Stimulated activated CD4-positive, alpha-beta T cell treated with anti-CD3 and anti-CD28 coated beads, Interleukin-2, amount 100 ng/mL, for 24 hours (primary cell): ENCODE measurements around the gene CAPN11.
A peak's percentile ranks its signal among the peaks of the same experiment; 100 is the strongest.
"Not testable (repeated sequence)": the region's sequence is repeated elsewhere in the genome, so short reads cannot be mapped to it uniquely, and the experiment has no call there.

ENCODE experiments used
- DNase-seq, 2 donors: peaks; one replicate each; pipeline ENCODE4 v3.0.0-alpha.2; 2020

The CAPN11 gene

GRCh38 chr6:44157152-44157521 lies 1.5 kb upstream of the CAPN11 start:
- no peak for DNase-seq

DNA sequence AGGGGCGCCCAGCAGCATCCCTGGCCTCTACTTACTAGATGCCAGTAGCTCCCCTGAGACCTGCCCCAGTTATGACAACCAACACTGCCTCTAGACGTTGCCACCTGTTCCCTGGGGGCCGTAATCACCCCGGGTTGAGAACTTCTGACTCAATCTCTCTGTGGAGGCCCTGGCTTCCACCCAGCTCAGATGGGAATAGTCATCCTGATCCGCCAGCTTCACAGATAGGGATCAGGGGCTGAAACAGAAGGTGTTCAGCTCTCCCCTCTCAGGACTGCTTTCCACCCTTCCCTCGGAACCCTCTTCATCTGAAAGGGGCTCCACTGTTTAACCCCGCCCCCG lies 3.3 kb downstream of the CAPN11 start:
- peak in 1 of 2 donors; percentile 9 for DNase-seq

DNA sequence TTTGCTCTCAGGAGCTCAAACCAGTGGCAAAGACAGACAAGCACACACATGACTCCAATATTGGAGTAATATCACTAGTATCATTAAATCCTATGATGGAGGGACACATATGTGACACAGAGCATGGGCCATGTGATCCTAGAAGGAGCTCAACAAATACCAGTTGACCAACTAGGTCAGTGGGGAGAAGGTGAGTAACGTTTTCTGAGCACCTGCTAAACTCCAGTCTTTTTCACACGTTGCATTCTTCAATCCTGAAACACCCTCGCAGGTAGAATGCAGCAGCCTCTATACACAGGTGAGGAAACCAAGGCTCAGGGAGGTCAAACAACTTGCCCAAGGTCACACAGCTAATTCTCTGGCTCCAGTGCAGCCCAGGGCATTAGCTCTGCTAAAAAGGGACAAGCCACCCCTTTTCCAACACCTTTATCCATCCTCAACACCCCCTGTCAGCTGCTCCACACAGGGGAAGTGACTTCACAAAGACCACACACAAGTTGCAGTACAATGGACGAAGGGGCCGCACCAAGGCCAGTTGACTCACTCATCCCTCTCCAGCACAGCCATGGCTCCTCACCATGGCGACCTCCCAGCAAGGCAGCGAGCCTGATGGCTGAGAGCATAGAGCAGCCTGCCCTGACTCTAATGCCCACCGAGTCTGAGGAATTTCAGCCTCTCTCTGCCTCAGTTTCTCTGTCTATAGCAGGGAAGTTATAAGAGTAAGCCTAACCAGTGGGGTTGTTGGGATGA lies 4.4 kb downstream of the CAPN11 start:
- no peak for DNase-seq

DNA sequence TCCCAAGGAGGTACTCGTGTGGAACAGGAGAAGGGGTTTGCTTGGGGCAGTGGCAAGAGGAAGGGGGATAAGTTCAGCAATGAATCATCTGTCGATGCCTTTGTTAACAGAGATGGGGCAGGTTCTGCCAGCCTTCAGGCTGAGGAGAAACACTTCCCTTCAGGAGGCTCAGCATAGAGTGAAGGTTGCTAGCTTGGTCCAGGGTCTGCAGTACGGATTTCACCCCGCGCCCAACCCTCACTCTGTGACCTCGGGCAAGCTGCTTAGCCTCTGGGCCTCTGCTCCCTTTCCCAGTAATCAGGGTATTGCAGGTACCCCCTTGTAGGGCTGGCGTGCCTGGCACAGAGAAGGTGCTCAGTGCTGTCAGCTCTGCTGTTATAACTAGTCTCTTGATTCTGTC lies 7.5 kb downstream of the CAPN11 start:
- DNase-seq: no peak

GRCh38 chr6:44166591-44167184 lies 8.1 kb downstream of the CAPN11 start:
- no peak for DNase-seq

DNA sequence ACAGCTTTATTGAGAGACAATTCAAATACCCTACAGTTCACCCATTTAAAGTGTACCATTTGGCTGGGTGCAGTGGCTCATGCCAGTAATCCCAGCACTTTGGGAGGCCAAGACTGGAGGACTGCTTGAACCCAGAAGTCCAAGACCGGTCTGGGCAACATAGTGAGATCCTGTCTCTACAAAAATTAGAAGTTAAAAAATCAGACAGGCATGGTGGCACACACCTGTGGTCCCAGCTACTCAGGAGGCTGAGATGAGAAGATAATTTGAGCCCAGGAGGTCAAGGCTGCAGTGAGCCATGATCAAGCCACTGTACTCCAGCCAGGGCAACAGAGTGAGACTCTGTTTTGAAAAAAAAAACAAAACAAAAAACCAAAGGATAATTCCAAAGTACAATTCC lies 8.9 kb downstream of the CAPN11 start:
- DNase-seq: no peak

GRCh38 chr6:44169154-44169553 lies 10.5 kb downstream of the CAPN11 start:
- DNase-seq: no peak

- no peak for DNase-seq
Observed at GRCh38 chr6:44169886-44170570, 11.4 kb downstream of the CAPN11 start.

DNA sequence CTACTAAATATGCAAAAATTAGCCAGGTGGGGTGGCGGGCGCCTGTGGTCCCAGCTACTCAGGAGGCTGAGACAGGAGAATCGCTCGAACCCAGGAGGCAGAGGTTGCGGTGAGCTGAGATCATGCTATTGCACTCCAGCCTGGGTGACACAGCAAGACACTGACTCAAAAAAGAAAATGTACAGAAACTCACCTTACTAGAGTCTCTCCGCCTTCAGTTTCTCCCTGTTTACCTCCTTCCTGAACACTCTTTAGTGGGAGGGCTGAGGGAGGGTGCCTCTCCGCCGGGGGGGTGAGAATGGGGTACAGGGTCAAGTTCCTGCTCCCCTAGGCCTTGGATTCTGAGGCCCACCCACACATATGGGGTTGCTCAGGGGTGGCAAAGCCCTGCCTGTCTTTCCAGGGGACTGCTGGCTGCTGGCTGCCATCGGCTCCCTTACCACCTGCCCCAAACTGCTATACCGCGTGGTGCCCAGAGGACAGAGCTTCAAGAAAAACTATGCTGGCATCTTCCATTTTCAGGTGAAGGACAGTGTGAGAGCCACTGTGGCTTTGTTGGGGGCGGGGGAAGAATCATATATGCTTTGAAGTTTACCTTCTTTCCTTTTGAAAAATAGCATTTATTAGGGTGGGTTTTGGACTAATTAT lies 13.4 kb downstream of the CAPN11 start:
- DNase-seq: peak in 1 of 2 donors; percentile 48

- peak; percentile 85 for DNase-seq
Observed at GRCh38 chr6:44172731-44173500, 14.3 kb downstream of the CAPN11 start.

GRCh38 chr6:44176130-44176761 lies 17.6 kb downstream of the CAPN11 start:
- no peak for DNase-seq

- peak in 1 of 2 donors; percentile 10 for DNase-seq
Observed at GRCh38 chr6:44176762-44177509, 18.3 kb downstream of the CAPN11 start.

- no peak for DNase-seq
Observed at GRCh38 chr6:44177691-44178423, 19.2 kb downstream of the CAPN11 start.

GRCh38 chr6:44178424-44179071 lies 19.9 kb downstream of the CAPN11 start:
- DNase-seq: no peak

DNA sequence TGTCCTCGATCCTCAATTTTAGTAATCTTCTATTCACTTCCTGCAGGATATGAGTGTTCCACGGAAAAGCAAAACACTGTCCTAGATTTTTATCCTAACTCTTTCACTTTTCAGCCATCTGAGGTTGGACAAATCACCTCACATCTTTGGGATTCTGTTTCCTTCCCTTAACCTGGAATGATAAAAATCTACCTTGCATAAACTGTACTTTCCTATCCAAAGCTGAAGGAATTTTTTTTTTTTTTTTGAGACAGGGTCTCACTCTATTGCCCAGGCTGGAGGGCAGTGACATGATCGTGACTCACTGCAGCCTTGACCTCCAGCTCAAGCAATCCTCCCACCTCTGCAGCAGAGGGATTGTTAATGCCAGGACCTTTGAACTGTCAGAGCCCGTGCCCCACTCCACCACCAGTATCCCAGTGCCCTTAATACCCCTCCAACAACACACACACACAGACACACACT lies 20.5 kb downstream of the CAPN11 start:
- no peak for DNase-seq

DNA sequence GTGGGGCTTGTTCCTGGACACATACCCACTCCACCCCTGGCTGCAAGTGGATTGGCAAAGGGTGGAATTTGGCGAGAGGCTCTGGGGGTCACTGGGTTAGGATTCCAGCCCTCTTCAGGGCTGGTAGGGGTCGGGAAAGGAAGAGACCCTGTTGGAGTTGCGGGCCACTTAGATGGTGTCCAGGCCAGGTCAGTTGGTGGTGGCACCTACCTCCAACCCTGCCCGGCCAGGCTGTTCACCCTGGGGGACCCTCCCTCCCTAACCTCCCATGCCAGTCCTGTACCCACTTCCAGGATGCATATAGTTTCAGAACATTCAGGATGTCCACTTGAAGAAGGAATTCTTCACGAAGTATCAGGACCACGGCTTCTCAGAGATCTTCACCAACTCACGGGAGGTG lies 21.0 kb downstream of the CAPN11 start:
- no peak for DNase-seq

GRCh38 chr6:44180406-44180805 lies 21.8 kb downstream of the CAPN11 start:
- DNase-seq: no peak

- no peak for DNase-seq
Observed at GRCh38 chr6:44180886-44181285, 22.3 kb downstream of the CAPN11 start.

GRCh38 chr6:44181784-44182183 lies 23.2 kb downstream of the CAPN11 start:
- DNase-seq: not testable (repeated sequence)

GRCh38 chr6:44182911-44183390 lies 24.3 kb downstream of the CAPN11 start:
- no peak for DNase-seq
